Spleen (tissue), 11 donors: ENCODE measurements around the gene CDKN2AIPNL. TPM values are rescaled to one million over a fixed set of nuclear protein-coding genes. Genes with fewer than 3 reads are reported as not detected.

Experiments used
- DNase-seq: peaks from one replicate; pipeline ENCODE4 v3.0.0-alpha.2; 2020
- H3K27ac ChIP-seq, 8 donors: fragments of 200-600 bp; sonication (generic) in 7 of 8; 1 replicate in 4 of 8; 2 replicates in 4 of 8; pipeline versions ENCODE4 v1.5.0 to v1.8.0; 2016 to 2021; ENCODE audit warnings: inconsistent platforms in 4 of 8, mild to moderate bottlenecking in 4 of 8, moderate library complexity in 1 of 8
- H3K27me3 ChIP-seq, 7 donors: fragments of 200-600 bp; sonication (generic) in 6 of 7; replicated peaks in 1 of 7; 1 replicate in 4 of 7; 2 replicates in 3 of 7; pipeline versions ENCODE4 v1.5.0 to v1.8.0; 2016 to 2021; ENCODE audit warnings: inconsistent platforms in 3 of 7, mild to moderate bottlenecking in 1 of 7
- H3K36me3 ChIP-seq, 6 donors: fragments of 200-600 bp; sonication (generic) in 5 of 6; 1 replicate in 4 of 6; 2 replicates in 2 of 6; pipeline versions ENCODE4 v1.5.0 to v1.8.0; 2016 to 2021; ENCODE audit warnings: inconsistent platforms in 2 of 6
- H3K4me1 ChIP-seq, 6 donors: fragments of 200-600 bp; sonication (generic) in 5 of 6; 1 replicate in 3 of 6; 2 replicates in 3 of 6; pipeline versions ENCODE4 v1.5.0 to v1.8.0; 2016 to 2021; ENCODE audit warnings: inconsistent platforms in 3 of 6
- H3K4me3 ChIP-seq, 8 donors: fragments of 200-600 bp; sonication (generic) in 7 of 8; 1 replicate in 4 of 8; 2 replicates in 4 of 8; pipeline versions ENCODE4 v1.5.0 to v1.8.0; 2016 to 2021; ENCODE audit warnings: inconsistent platforms in 4 of 8, mild to moderate bottlenecking in 4 of 8, moderate library complexity in 2 of 8
- H3K9me3 ChIP-seq, 8 donors: fragments of 200-600 bp; sonication (generic) in 7 of 8; 1 replicate in 4 of 8; 2 replicates in 4 of 8; pipeline versions ENCODE4 v1.5.0 to v1.8.0; 2016 to 2021; ENCODE audit warnings: inconsistent platforms in 4 of 8
- POLR2A ChIP-seq, 3 donors: fragments of 450-650 bp; IDR thresholded peaks; one replicate each; pipeline ENCODE4 v1.5.1; 2017; ENCODE audit warnings: antibody characterized with exemption in 3 of 3, mild to moderate bottlenecking in 1 of 3
- POLR2AphosphoS5 ChIP-seq, 3 donors: sonication (generic); formaldehyde crosslinking; IDR thresholded peaks; one replicate each; pipeline ENCODE4 v1.5.1; 2017; ENCODE audit warnings: antibody characterized with exemption in 3 of 3
- WGBS, 5 donors: extraction: QIAGEN DNeasy Blood & Tissue Kit in 3 of 5; methylation state at CpG; one replicate each; pipeline versions ENCODE4 v1.1.5 to v1.1.7; 2013 to 2018; 5-methylcytosine and 5-hydroxymethylcytosine counted together
- intact Hi-C: fragments of 100-400 bp; cut with DNase I; formaldehyde crosslinking; loops from one replicate; pipeline ENCODE4 v1.15.0; 2023; ENCODE audit warnings: low total_unique reads
- polyA plus RNA-seq, 3 donors: library from polyadenylated mRNA; stranded (reverse); fragments of 200-250 nt; gene quantifications; one replicate each; pipeline ENCODE4 v1.2.1, GENCODE V29; 2013
- total RNA-seq, 7 donors: library from RNA; depleted of rRNA in 3 of 7; stranded (reverse); fragments of >200 nt in 3 of 7; fragmentation: NEBNext Ultra II Directional in 4 of 7; extraction: Animal tissue kit (Norgen Biotek cat#: 25700) in 4 of 7; gene quantifications; one replicate each; pipeline versions ENCODE4 v1.1.0 to v1.2.1, GENCODE V29; 2016 to 2021
- TF ChIP-seq, protein P1 (sequence below), 11 experiments: fragments of 200-600 bp in 7 of 11; fragments of 450-650 bp in 4 of 11; sonication (generic) in 4 of 11; IDR thresholded peaks in 8 of 11; conservative IDR thresholded peaks in 3 of 11; 1 replicate in 7 of 11; 2 replicates in 4 of 11; pipeline versions ENCODE4 v1.4.0 to v1.8.0; 2016 to 2021; ENCODE audit warnings: antibody characterized with exemption in 11 of 11, inconsistent platforms in 4 of 11, mild to moderate bottlenecking in 1 of 11
- donor health status: healthy with polysubstance abuse.
- donor health status: DM: no; HTN: no; CAD: no; lungs with moderate emphysema.
- donor health status: DM: no; HTN: no; CAD: no.
- donor health status: Bipolar disorder and iron deficiency.
- donor health status: healthy.
- donor health status: DM: no; HTN: no; CAD: no.
- donor health status: DM: yes; HTN: yes; CAD: no.

CDKN2AIPNL gene
- total and polyA plus RNA-seq, 10 donors: 13.1 to 42.7 (median 16.3) TPM

DNA sequence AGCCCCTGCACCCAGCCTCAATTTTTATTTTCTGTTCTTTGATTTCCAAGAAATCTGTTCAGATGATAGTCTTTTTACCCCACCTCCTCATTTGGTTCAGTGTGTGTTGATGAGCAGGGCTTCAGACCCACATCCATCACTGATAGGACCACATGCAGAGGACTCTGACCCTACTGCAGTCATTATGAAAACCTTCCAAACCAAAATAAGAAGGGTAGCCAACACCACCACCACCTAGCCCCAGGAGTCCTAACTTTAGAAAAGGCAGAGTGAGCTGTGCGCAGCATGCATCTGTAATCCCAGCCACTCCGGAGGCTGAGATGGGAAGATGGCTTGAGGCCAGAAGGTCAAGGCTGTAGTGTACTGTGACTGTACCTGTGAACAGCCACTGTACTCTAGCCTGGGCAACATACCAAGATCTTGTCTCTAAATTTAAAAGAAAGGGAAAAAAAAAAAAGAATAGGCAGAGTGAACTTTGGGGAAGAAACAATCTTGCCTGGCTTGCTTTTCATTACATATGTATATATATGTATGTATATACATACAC lies 13.0 kb downstream of the CDKN2AIPNL start:
- no peaks in the 10 kb centered on the region for H3K4me1 ChIP-seq
- peak in 1 of 3 donors; percentile 37 for TF ChIP-seq POLR2AphosphoS5 (IDR thresholded peaks at IDR 0.05)
- no peak for TF ChIP-seq POLR2A (IDR thresholded peaks at IDR 0.05)
- H3K36me3 ChIP-seq: peaks cover 0 to 92% (median 45%) of the 10 kb centered on the region in 6 donors
- no peak overlapping the region for H3K4me3 ChIP-seq
- H3K9me3 ChIP-seq: no peaks in the 10 kb centered on the region
- H3K27ac ChIP-seq: no peak overlapping the region
- H3K27me3 ChIP-seq: no peaks in the 10 kb centered on the region
- 85 to 100% (median 95%) methylated on average over 2 of the region's 2 CpGs for WGBS, 5 donors
- no peak for DNase-seq
- intact Hi-C loops: no loop called here

DNA sequence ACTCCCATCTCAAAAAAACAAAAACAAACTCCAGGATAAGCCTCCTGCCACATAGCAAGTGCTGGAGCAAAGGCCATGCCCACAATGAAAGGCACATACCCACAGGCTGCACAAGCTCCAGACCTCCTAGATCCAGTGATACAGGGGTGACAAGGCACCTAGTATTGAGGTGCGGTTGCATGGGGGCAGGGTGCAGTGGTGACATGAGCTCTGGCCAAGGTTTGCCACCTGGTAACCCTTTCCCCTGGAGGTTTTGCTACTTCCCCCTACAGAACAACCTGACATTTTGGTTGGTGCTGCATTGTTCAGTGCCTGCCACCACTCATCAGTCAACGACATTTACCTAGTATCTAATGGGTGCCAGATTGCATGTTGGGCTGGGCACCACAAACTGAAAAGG lies 14.5 kb downstream of the CDKN2AIPNL start:
- intact Hi-C loops: no loop called here
- no peaks in the 10 kb centered on the region for H3K27me3 ChIP-seq
- TF ChIP-seq POLR2AphosphoS5 (IDR thresholded peaks at IDR 0.05): peak in 2 of 3 donors; percentile 40 to 53
- TF ChIP-seq POLR2A (IDR thresholded peaks at IDR 0.05): no peak
- TF ChIP-seq, protein P1, sequence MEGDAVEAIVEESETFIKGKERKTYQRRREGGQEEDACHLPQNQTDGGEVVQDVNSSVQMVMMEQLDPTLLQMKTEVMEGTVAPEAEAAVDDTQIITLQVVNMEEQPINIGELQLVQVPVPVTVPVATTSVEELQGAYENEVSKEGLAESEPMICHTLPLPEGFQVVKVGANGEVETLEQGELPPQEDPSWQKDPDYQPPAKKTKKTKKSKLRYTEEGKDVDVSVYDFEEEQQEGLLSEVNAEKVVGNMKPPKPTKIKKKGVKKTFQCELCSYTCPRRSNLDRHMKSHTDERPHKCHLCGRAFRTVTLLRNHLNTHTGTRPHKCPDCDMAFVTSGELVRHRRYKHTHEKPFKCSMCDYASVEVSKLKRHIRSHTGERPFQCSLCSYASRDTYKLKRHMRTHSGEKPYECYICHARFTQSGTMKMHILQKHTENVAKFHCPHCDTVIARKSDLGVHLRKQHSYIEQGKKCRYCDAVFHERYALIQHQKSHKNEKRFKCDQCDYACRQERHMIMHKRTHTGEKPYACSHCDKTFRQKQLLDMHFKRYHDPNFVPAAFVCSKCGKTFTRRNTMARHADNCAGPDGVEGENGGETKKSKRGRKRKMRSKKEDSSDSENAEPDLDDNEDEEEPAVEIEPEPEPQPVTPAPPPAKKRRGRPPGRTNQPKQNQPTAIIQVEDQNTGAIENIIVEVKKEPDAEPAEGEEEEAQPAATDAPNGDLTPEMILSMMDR (IDR thresholded peaks at IDR 0.05 in 8 of 11, conservative IDR thresholded peaks at IDR 0.05 in 3 of 11): no peak
- no peak for DNase-seq
- no peaks in the 10 kb centered on the region for H3K9me3 ChIP-seq
- WGBS, 5 donors: 84 to 97% (median 94%) methylated on average over 2 of the region's 2 CpGs
- H3K4me1 ChIP-seq: no peaks in the 10 kb centered on the region
- no peak overlapping the region for H3K4me3 ChIP-seq
- peaks cover 0 to 96% (median 57%) of the 10 kb centered on the region in 6 donors for H3K36me3 ChIP-seq
- no peak overlapping the region for H3K27ac ChIP-seq

DNA sequence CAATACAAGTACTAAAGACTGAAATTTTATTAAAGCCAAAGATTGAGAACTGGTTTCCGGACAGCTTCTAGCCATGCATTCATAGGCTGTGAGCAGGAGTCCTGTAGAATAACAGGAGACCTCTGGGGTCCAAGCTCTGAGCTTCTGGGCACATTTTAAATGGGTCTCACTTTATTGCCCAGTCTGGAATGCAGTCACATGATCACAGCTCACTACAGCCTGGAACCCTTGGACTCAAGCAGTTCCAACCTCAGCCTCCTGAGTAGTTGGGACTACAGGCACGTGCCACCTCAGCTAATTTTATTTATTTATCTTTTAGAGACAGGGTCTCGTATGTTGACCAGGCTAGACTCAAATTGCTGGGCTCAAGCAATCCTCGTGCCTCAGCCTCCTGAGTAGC lies 15.4 kb downstream of the CDKN2AIPNL start:
- no peaks in the 10 kb centered on the region for H3K27me3 ChIP-seq
- H3K9me3 ChIP-seq: no peaks in the 10 kb centered on the region
- H3K4me3 ChIP-seq: no peak overlapping the region
- no peak overlapping the region for H3K27ac ChIP-seq
- 93 to 99% (median 94%) methylated on average over 4 of the region's 4 CpGs for WGBS, 5 donors
- H3K36me3 ChIP-seq: peaks cover 0 to 96% (median 59%) of the 10 kb centered on the region in 6 donors
- TF ChIP-seq, protein P1 (IDR thresholded peaks at IDR 0.05 in 8 of 11, conservative IDR thresholded peaks at IDR 0.05 in 3 of 11): no peak
- TF ChIP-seq POLR2A (IDR thresholded peaks at IDR 0.05): no peak
- TF ChIP-seq POLR2AphosphoS5 (IDR thresholded peaks at IDR 0.05): no peak
- no peak for DNase-seq
- H3K4me1 ChIP-seq: no peaks in the 10 kb centered on the region
- intact Hi-C loops: no loop called here

DNA sequence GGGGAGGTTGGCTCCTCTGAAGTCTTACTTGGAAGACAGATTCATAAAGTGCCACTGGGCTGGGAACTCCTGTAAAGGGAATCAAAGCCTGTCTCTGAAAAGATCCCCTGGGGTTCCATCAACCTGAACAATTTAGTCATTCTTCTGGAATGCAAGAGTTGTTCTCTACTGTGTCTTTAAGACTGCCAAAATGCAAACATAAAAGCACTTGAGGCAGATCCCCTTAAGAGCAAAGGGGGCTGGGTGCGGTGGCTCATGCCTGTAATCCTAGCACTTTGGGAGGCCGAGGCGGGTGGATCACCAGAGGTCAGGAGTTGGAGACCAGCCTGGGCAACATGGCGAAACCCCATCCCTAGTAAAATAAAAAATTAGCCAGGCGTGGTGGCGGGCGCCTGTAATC lies 16.7 kb downstream of the CDKN2AIPNL start:
- peak in 1 of 3 donors; percentile 28 for TF ChIP-seq POLR2AphosphoS5 (IDR thresholded peaks at IDR 0.05)
- TF ChIP-seq, protein P1 (IDR thresholded peaks at IDR 0.05 in 8 of 11, conservative IDR thresholded peaks at IDR 0.05 in 3 of 11): no peak
- no peak for TF ChIP-seq POLR2A (IDR thresholded peaks at IDR 0.05)
- no peak overlapping the region for H3K27ac ChIP-seq
- peaks cover 0 to 99% (median 71%) of the 10 kb centered on the region in 6 donors for H3K36me3 ChIP-seq
- no peaks in the 10 kb centered on the region for H3K27me3 ChIP-seq
- no peak overlapping the region for H3K4me3 ChIP-seq
- intact Hi-C loops: no loop called here
- H3K4me1 ChIP-seq: no peaks in the 10 kb centered on the region
- 89 to 99% (median 92%) methylated on average over 7 of the region's 7 CpGs for WGBS, 5 donors
- no peak for DNase-seq
- no peaks in the 10 kb centered on the region for H3K9me3 ChIP-seq
